NCI-H2227 (cell line): ENCODE data around the gene TCP10L.
A peak's percentile ranks its signal among the peaks of the same experiment; 100 is the strongest.
"Not testable (repeated sequence)": the region's sequence is repeated elsewhere in the genome, so short reads cannot be mapped to it uniquely, and the experiment has no call there.

ENCODE experiments used
- DNase-seq: peaks from one replicate; lab custom pipeline; 2025; ENCODE audit not compliant: unreplicated experiment; lab: John Stamatoyannopoulos, UW

Gene TCP10L

GRCh38 chr21:32585042-32585710 is at the start of gene TCP10L:
Gene TCP10L (minus strand): TSS chr21:32585523. CDS start chr21:32584304, 1,219 bp downstream.
- DNase-seq = no peak

GRCh38 chr21:32626621-32627196 is 41.4 kb upstream of the TCP10L start:
- DNase-seq = no peak

- DNase-seq = not testable (repeated sequence)
These were observed 32.9 kb upstream of the TCP10L start for GRCh38 chr21:32618218-32618617.

- DNase-seq = no peak
These were observed 28.2 kb upstream of the TCP10L start for GRCh38 chr21:32613436-32614043.

- DNase-seq = no peak
These were observed 27.6 kb upstream of the TCP10L start for GRCh38 chr21:32612999-32613337.

GRCh38 chr21:32612075-32612998 is 27.0 kb upstream of the TCP10L start, which contains the start of gene CFAP298:
Gene CFAP298 (minus strand): TSS chr21:32612377. CDS start chr21:32612243, 134 bp downstream.
- DNase-seq = peak; percentile 92

- no peak for DNase-seq
These were observed 26.2 kb upstream of the TCP10L start for GRCh38 chr21:32611471-32611997.

- DNase-seq = not testable (repeated sequence)
These were observed 25.6 kb upstream of the TCP10L start for GRCh38 chr21:32610940-32611339.

- no peak for DNase-seq
These were observed 23.5 kb upstream of the TCP10L start for GRCh38 chr21:32608851-32609250.

GRCh38 chr21:32605469-32605868 is 20.1 kb upstream of the TCP10L start:
- DNase-seq = peak; percentile 82

- DNase-seq = peak; percentile 60
These were observed 19.1 kb upstream of the TCP10L start for GRCh38 chr21:32604464-32604863.

- no peak for DNase-seq
These were observed 17.8 kb upstream of the TCP10L start for GRCh38 chr21:32603131-32603530.

- no peak for DNase-seq
These were observed 16.8 kb upstream of the TCP10L start for GRCh38 chr21:32602099-32602498.

GRCh38 chr21:32599526-32599925 is 14.2 kb upstream of the TCP10L start:
- no peak for DNase-seq

GRCh38 chr21:32599091-32599490 is 13.8 kb upstream of the TCP10L start:
- DNase-seq = no peak

GRCh38 chr21:32597205-32597604 is 11.9 kb upstream of the TCP10L start:
- DNase-seq = no peak

- DNase-seq = no peak
These were observed 10.1 kb upstream of the TCP10L start for GRCh38 chr21:32595431-32595830.

GRCh38 chr21:32593690-32594089 is 8.4 kb upstream of the TCP10L start:
- no peak for DNase-seq

GRCh38 chr21:32592929-32593502 is 7.7 kb upstream of the TCP10L start:
- DNase-seq = no peak

GRCh38 chr21:32590130-32590529 is 4.8 kb upstream of the TCP10L start:
- DNase-seq = no peak

- DNase-seq = no peak
These were observed 2.3 kb upstream of the TCP10L start for GRCh38 chr21:32587651-32588050.
